ENCODE data around the gene ZFYVE21.

ZFYVE21 gene

DNA sequence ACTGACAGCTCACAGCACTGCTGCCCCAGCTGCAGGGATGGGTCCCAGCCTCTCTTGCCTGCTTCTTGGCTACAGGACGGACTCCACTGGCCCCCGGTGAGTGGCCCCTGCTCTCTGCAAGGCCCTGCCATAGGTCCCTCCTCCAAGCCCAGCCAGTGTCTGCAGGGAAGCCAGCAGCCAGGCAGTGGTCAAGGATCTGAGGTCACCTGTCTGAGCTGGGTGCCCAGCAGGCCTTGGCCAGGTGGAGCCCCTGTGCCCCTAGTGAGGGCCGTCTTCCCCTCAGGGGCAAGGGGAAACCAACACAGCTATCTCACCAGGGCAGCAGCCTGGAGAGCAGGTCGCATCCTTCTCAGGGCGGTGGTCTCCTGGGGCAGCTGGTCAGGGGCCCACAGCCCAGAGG, 13.5 kb upstream of the ZFYVE21 start:
- DNase-seq: no peak
- in situ Hi-C loops (cut with HindIII; ENCODE audit: low pct_ligation_motif_present, low pct_unique_long_range_greater_than_20kb, low sequenced_read_pairs): no loop called here

- in situ Hi-C loops (cut with HindIII; ENCODE audit: low pct_ligation_motif_present, low pct_unique_long_range_greater_than_20kb, low sequenced_read_pairs): no loop called here
Measured at GRCh38 chr14:103702497-103703432, 12.8 kb upstream of the ZFYVE21 start.

GRCh38 chr14:103703433-103704385, 11.9 kb upstream of the ZFYVE21 start:
- in situ Hi-C loops (cut with HindIII; ENCODE audit: low pct_ligation_motif_present, low pct_unique_long_range_greater_than_20kb, low sequenced_read_pairs): no loop called here
- no peak for DNase-seq

More at GRCh38 chr14:103702497-103703432, 12.8 kb upstream of the ZFYVE21 start:
- DNase-seq: no peak

- in situ Hi-C loops (cut with HindIII; ENCODE audit: low pct_ligation_motif_present, low pct_unique_long_range_greater_than_20kb, low sequenced_read_pairs): no loop called here
- no peak for DNase-seq
Measured at GRCh38 chr14:103704708-103705107, 10.9 kb upstream of the ZFYVE21 start.

DNA sequence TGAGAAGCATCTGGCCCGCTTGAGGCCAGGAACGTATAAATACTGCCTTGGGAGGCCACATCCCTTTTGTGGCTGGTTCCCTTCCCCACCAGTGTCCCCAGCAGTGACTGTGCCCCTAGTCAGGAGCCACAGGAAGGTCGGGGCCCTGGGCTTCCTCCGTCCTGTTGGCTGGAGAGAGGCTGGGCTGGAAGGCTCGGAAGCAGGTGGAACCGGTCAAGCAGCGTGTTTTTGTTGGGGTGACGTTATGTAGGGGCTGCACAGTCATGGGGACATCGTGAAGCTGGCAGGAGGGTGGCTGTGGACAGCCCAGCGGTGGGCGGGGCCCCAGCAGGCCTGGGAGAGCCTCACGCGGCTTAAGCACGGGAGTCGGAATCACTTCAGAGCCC, 10.5 kb upstream of the ZFYVE21 start:
- in situ Hi-C loops (cut with HindIII; ENCODE audit: low pct_ligation_motif_present, low pct_unique_long_range_greater_than_20kb, low sequenced_read_pairs): no loop called here
- no peak for DNase-seq

DNA sequence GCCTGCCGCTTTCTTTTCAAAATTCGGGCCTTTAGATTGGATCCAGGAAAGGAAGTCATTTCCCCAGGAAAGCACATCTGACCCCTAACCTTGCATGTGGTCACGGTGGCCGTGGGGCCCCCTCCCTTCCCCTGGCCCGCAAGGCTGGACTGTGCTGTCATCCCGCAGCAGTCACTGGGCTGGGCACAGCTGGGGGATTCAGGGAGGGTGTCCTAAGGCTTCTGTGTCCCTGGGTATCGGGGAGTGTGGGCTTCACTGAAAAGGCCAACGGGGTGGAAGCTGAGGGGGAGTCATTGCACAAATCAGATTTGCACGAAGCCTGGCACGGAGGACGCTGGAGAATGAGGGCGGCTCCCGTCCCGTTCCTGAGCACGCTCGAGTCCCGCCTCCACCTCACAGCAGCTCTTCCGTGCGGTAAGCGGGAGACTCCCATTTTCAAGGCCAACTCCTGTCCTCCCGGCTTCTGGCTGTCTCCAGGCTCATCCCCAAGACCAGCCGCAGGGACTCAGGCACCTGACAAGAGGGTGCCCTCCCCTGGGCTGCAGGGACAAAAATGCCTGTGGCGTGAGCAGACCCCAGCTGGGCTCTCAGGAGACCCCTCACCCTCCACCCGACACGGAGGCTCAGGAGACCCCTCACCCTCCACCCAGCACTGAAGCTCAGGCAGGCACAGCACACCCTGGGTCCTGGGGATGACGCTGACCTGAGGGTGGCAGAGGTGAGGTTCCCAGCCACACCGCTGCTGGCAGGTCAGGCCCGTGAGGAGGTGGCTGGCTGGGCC, 9.9 kb upstream of the ZFYVE21 start:
- in situ Hi-C loops (cut with HindIII; ENCODE audit: low pct_ligation_motif_present, low pct_unique_long_range_greater_than_20kb, low sequenced_read_pairs): no loop called here
- no peak for DNase-seq

- DNase-seq: no peak
- in situ Hi-C loops (cut with HindIII; ENCODE audit: low pct_ligation_motif_present, low pct_unique_long_range_greater_than_20kb, low sequenced_read_pairs): no loop called here
Measured at GRCh38 chr14:103706551-103707328, 8.9 kb upstream of the ZFYVE21 start.

DNA sequence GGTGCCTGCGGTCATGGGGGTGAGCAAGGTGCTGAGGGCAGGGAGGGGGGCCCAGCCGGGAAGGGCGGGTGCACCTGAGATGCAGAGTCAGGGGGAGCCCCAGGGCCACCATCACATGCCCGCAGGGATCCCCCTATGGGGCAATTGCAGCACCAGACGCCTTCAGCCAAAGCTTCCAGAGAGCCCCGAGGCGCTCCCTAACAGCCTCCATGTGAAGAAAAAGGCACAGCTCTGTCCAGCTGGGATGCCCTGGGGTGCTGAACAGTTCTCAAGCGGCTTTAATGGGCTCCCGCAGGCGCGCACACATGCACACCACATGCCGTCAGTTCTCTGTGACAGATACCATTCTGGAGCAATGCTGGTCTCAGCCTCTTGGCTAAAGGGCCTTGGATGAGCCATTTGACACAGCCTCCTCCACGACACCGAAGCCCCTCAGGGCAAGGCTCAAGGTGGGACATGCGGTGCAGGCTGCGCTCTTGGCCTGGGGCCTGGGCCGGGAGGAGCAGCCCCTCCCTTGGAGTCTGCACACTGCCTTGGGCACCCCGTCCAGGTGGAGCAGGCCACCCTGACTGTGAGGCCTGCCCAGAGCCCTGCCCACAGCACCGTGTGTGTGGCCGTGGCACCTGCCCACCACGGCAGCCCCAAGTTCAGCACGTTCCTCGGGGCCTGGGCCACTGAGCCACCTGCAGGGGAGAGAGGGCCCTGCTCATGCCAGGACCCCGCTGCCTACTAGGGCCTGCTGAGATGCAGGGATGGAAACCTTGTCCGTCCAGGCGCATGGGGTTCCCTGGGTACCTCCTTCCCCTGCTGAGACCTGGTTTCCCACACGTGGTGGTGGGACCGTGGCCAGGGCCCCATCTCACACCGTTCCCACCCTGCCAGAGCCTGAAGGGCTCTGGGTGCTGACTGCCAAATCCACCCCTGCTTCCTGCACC, 8.0 kb upstream of the ZFYVE21 start:
- in situ Hi-C loops (cut with HindIII; ENCODE audit: low pct_ligation_motif_present, low pct_unique_long_range_greater_than_20kb, low sequenced_read_pairs): no loop called here

DNA sequence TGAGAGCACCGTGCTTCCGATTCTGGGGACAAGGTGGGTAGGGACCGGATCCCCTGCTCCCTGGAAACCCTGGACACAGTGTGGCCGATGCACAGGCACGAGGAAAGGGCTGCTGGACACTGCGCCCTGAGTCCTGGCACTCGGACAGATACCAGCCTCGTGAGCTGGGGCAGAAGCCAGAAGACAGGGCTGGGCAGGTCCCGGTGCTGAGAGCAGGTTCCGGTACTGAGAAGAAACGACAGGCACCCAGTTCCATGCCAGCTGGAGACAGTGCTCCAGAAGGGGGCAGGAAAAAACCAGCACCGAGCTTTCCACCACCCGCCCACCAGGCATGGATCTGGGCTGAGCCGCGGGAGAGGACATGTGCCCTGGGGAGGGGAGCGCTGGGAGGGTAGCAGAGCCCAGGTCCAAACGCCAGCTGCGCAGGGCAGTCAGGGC, 6.8 kb upstream of the ZFYVE21 start:
- in situ Hi-C loops (cut with HindIII; ENCODE audit: low pct_ligation_motif_present, low pct_unique_long_range_greater_than_20kb, low sequenced_read_pairs): no loop called here
- no peak for DNase-seq

More for the DNA sequence above, 8.0 kb upstream of the ZFYVE21 start:
- no peak for DNase-seq

GRCh38 chr14:103709814-103710213, 5.8 kb upstream of the ZFYVE21 start:
- in situ Hi-C loops (cut with HindIII; ENCODE audit: low pct_ligation_motif_present, low pct_unique_long_range_greater_than_20kb, low sequenced_read_pairs): no loop called here
- no peak for DNase-seq

DNA sequence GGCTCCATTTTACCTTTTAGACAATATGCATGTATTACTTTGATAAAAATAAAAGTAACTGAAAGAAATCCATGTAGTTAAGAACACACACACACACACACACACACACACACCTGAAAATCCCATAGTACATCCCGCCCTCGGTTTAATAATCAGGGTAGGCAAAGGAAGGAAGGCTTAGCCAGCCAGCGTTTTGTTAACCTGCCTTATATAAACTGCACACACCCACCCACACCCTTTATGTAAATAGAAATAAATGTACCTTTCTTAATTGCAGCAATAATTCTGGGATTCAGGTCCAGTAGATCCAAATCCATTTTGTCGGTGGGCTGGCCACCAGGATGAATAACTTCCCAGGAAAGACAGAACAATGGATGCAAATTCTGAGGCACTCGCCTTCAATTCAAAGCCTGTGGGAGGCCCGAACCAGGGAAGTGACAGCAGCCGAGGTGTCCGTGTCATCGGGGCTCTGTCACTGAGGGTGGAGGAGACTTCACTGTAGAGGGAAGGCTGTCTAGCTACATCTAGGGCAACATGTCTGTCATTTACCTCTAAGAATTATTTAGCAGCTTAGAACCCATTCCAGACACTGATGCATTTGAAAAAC, 4.7 kb upstream of the ZFYVE21 start:
- in situ Hi-C loops (cut with HindIII; ENCODE audit: low pct_ligation_motif_present, low pct_unique_long_range_greater_than_20kb, low sequenced_read_pairs): no loop called here

GRCh38 chr14:103711516-103712431, 3.8 kb upstream of the ZFYVE21 start:
- DNase-seq: no peak

More for the DNA sequence above, 4.7 kb upstream of the ZFYVE21 start:
- no peak for DNase-seq

DNA sequence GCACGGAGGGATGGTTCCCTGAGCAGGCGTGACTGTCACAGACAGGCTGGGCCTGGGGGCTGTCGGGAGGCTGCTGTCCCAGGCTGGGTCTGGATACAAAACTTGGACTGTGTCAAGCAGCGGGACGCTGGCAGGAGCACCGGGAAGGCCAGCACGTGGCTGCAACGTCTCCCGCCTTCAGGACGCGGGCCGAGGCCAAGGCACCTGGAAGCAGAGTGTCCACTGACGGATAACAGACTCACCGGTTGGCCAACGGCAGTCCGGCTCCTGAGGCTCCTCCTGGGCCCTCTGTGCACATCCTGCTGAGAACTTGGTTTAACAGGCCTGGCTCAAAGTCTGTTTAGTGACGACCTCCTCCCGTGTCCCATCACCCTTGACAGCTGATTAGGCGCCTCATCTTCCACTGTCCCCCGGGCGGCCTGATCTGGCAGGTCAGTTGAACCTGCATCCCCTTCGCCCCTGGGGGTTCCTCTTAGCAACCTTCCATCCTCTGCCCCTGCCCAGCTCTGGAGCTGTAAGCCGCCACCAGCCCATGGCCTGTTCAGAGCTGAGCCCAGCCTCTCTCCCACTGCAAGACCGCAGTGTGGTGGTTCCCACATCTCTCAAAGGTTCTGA, 2.9 kb upstream of the ZFYVE21 start:
- DNase-seq: no peak
- in situ Hi-C loops (cut with HindIII; ENCODE audit: low pct_ligation_motif_present, low pct_unique_long_range_greater_than_20kb, low sequenced_read_pairs): no loop called here

More at GRCh38 chr14:103711516-103712431, 3.8 kb upstream of the ZFYVE21 start:
- in situ Hi-C loops (cut with HindIII; ENCODE audit: low pct_ligation_motif_present, low pct_unique_long_range_greater_than_20kb, low sequenced_read_pairs): no loop called here

- no peak for DNase-seq
- in situ Hi-C loops (cut with HindIII; ENCODE audit: low pct_ligation_motif_present, low pct_unique_long_range_greater_than_20kb, low sequenced_read_pairs): no loop called here
Measured at GRCh38 chr14:103713304-103714062, 2.1 kb upstream of the ZFYVE21 start.
